Astrocyte of the cerebellum (primary cell): Measurements from ENCODE around the gene MYZAP.
A peak's percentile ranks its signal among the peaks of the same experiment; 100 is the strongest.

Source experiments
- DNase-seq: peaks from one replicate; pipeline ENCODE4 v3.0.0-alpha.2; 2011; ENCODE audit warnings: low read depth
- H3K4me3 ChIP-seq: 2 replicates; pipeline ENCODE4 v1.5.1; 2011; ENCODE audit warnings: mild to moderate bottlenecking, low read depth, low read length, moderate library complexity
- CTCF ChIP-seq: IDR thresholded peaks from 2 replicates; pipeline ENCODE4 v1.5.1; 2012; ENCODE audit warnings: low read length, low read depth, moderate library complexity, mild to moderate bottlenecking; ENCODE audit errors: missing control alignments
- in situ Hi-C: cut with HindIII; loops from 2 replicates; pipeline ENCODE4 v1.10.0; 2017; ENCODE audit warnings: low sequenced_read_pairs

MYZAP gene

GRCh38 chr15:57637846-57638245, 46.1 kb downstream of the MYZAP start:
- TF ChIP-seq CTCF: no peak
- H3K4me3 ChIP-seq: no peak overlapping the region
- in situ Hi-C loops: no loop called here
- DNase-seq: no peak

DNA sequence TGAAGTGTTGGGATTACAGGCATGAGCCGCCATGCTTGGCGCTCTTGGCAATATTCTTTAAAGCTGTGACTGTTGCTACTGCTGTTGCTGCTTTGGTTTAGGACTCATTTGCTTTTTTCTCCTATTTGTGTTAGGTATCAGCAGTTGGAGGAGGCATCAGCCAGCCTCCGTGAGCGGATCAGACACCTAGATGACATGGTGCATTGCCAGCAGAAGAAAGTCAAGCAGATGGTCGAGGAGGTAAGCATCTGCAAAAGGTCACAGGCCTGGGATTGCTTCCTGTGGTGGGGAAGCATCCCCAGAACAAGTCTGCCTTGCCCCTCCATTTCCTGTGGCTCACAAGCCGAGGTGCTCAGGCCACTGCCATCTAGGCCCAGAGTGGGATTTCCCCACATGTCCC, 47.6 kb downstream of the MYZAP start:
- no peak for TF ChIP-seq CTCF
- DNase-seq: no peak
- no peak overlapping the region for H3K4me3 ChIP-seq
- in situ Hi-C loops: no loop called here

DNA sequence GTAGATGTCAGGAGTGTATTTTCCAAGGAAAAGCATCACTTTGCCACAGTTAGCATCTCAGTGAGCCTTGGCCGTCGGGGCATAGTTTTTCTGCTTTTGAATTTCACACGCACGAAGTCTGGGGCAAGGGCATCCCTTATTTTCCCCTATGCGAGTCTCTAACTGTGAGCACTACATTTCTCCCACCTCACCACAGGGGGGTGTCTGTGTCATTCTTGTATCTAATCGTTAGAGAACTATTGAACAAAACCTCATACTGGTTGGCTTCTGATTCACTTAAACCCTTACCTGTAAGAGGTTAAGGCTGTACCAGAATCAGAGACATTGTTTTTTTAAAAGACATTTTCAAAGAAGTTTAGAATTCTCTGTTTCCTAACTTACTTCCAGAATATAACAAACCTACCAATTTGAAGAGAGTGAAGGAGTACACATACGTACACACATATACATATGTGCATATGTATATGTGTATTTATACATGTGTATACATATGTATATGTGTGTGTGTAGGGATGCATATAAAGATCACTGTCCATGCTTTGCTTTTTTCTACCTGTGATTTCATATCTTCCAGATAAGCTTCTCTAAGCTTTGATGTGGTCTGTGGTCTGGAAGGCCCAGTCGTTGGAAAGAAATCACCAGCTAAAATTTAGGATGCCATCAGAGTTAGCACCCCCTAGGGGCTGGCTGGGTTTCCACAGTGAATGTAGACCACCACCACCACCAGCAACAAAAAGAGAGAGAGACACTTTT, 49.4 kb downstream of the MYZAP start:
- DNase-seq: no peak
- H3K4me3 ChIP-seq: no peak overlapping the region
- peak; percentile 46 for TF ChIP-seq CTCF
- in situ Hi-C loops: no loop called here

DNA sequence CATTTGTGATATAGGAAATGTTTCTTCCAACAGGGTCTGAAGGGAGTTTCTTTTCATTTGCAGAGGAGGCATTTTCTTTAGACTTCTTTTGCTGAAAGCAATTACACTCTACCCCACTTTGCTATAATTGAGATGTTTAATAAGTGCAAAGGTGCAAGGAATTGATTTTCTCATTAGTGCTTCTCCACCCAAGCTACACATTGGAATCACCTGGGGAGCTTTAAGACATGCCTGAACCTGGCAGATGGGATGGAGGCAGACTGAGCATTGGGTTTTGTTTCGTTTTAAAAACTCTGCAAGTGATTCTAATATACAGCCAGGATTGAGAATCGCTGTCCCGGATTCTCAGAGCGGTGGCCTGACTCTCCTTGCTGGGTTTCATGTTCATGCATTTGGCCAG, 52.1 kb downstream of the MYZAP start:
- in situ Hi-C loops: no loop called here
- TF ChIP-seq CTCF: no peak
- DNase-seq: no peak
- no peak overlapping the region for H3K4me3 ChIP-seq

GRCh38 chr15:57646087-57646486, 54.4 kb downstream of the MYZAP start:
- in situ Hi-C loops: no loop called here
- TF ChIP-seq CTCF: no peak
- no peak for DNase-seq
- H3K4me3 ChIP-seq: no peak overlapping the region

DNA sequence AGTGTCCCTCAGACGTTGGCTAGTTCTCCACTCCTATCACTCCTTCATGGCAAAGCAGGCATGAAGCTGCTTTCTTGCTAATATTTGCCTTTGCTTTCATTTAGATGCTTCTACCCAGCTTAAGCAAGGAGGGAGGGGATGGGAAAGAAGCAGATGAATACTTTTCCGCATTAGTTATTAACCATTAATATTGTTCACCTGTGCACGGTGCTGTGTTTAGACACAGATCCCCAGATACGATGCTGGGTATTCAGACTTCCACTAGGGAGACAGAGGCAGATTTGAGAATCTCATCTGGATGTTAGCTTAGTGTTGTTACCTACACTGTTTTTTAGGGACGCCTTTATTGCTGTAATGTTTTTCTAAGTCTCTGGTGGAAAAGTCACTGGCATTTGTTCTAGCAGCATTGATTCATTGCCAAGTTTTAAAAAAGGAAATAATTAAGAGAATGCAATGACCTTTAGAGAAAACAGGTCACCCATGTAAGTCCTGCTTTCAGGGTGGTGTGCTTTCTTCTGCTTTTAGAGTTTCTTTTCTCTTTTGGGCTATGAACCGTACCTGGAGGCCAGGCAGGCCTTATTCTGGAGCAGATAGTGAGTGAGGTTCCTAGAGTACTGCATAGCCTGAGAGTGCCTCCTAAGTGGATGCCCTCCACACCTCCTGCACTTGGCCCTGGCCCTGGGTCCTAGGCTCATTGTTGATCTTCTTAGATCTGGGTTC, 55.5 kb downstream of the MYZAP start:
- H3K4me3 ChIP-seq: no peak overlapping the region
- in situ Hi-C loops: no loop called here
- DNase-seq: no peak
- TF ChIP-seq CTCF: no peak
